ENCODE measurements around the gene HECW1. TPM values are rescaled to one million over a fixed set of nuclear protein-coding genes. Genes with fewer than 3 reads are reported as not detected.

The HECW1 gene
- total and polyA plus RNA-seq, 12 donors, result 0.07 to 0.23 TPM; not detected in 10

- DNase-seq (no peak), ATAC-seq (no peak)
- no peaks in the 10 kb centered on the region for H3K36me3 ChIP-seq
- no peak overlapping the region for H3K4me3 ChIP-seq
- intact Hi-C loops (cut with DNase I), result no loop called here
- WGBS, 2 donors, result 77 to 85% methylated on average over 1 of the region's 2 CpGs
- H3K9me3 ChIP-seq, result peaks cover 0 to 5% (median 0%) of the 10 kb centered on the region in 11 donors
- H3K4me1 ChIP-seq, result no peaks in the 10 kb centered on the region
- TF ChIP-seq, protein P1, sequence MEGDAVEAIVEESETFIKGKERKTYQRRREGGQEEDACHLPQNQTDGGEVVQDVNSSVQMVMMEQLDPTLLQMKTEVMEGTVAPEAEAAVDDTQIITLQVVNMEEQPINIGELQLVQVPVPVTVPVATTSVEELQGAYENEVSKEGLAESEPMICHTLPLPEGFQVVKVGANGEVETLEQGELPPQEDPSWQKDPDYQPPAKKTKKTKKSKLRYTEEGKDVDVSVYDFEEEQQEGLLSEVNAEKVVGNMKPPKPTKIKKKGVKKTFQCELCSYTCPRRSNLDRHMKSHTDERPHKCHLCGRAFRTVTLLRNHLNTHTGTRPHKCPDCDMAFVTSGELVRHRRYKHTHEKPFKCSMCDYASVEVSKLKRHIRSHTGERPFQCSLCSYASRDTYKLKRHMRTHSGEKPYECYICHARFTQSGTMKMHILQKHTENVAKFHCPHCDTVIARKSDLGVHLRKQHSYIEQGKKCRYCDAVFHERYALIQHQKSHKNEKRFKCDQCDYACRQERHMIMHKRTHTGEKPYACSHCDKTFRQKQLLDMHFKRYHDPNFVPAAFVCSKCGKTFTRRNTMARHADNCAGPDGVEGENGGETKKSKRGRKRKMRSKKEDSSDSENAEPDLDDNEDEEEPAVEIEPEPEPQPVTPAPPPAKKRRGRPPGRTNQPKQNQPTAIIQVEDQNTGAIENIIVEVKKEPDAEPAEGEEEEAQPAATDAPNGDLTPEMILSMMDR (IDR thresholded peaks at IDR 0.05), result no peak
- H3K27me3 ChIP-seq, result peaks cover 0 to 2% (median 0%) of the 10 kb centered on the region in 7 donors
- H3K27ac ChIP-seq, result no peak overlapping the region
These were observed 272.8 kb downstream of the HECW1 start for GRCh38 chr7:43385309-43385680.

DNA sequence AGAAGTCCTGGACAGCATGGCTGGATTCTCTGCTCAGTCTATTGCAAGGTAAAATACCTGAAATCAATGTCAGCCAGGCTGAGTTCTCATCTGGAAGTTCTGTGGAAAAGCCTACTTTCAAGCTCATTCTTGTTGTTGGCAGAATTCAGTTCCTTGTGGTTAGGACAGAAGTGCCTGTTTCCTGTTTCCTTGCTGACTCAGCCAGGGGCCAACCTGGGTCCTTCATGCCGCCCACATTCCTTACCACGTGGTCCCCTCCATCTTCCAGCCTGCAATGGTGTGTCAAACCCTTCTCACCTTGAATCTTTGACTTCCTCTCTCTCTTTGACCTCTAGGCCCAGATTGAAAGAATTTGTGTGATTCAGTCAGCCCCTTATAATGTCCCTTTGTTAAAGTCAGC lies 273.4 kb downstream of the HECW1 start:
- WGBS, 2 donors, result 78 to 79% methylated on average over 2 of the region's 2 CpGs
- H3K27me3 ChIP-seq, result peaks cover 0 to 2% (median 0%) of the 10 kb centered on the region in 7 donors
- H3K4me1 ChIP-seq, result no peaks in the 10 kb centered on the region
- no peak overlapping the region for H3K27ac ChIP-seq
- DNase-seq, result no peak
- TF ChIP-seq, protein P1 (IDR thresholded peaks at IDR 0.05), result no peak
- peaks cover 0 to 2% (median 0%) of the 10 kb centered on the region in 11 donors for H3K9me3 ChIP-seq
- intact Hi-C loops (cut with DNase I), result no loop called here
- H3K4me3 ChIP-seq, result no peak overlapping the region
- no peak for ATAC-seq
- H3K36me3 ChIP-seq, result no peaks in the 10 kb centered on the region

DNA sequence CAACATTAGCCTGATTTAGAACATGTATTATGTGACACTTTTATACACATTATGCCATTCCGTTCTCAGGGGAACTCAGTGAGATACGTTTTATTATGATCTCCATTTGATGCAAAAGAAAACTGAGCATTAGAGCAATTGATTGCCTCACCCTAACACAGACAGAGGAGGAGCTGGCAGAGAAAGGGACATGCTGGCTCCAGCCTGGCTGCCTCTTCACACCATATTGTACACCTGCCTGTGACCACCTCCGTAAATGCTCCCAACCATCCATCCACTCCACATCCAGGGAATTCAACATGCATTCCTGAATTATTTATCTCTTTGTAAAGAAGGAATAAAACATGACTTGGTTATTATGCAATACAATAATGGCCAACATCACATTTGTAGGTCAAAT lies 275.5 kb downstream of the HECW1 start:
- 83 to 85% methylated on average over 3 of the region's 3 CpGs for WGBS, 2 donors
- Histone ChIP-seq H3K4me1 (no peaks in the 10 kb centered on the region), H3K9me3 (no peaks in the 10 kb centered on the region), H3K27me3 (peaks cover 0 to 2% (median 0%) of the 10 kb centered on the region in 7 donors), H3K4me3 (no peak overlapping the region), H3K36me3 (no peaks in the 10 kb centered on the region), H3K27ac (no peak overlapping the region)
- ATAC-seq (no peak), DNase-seq (no peak)
- TF ChIP-seq, protein P1 (IDR thresholded peaks at IDR 0.05), result no peak
- intact Hi-C loops (cut with DNase I), result no loop called here

GRCh38 chr7:43390576-43390975 lies 278.1 kb downstream of the HECW1 start:
- no peak for ATAC-seq
- Histone ChIP-seq H3K4me1 (no peaks in the 10 kb centered on the region), H3K27ac (no peak overlapping the region), H3K4me3 (no peak overlapping the region), H3K27me3 (peaks cover 0 to 3% (median 0%) of the 10 kb centered on the region in 7 donors), H3K36me3 (no peaks in the 10 kb centered on the region), H3K9me3 (no peaks in the 10 kb centered on the region)
- TF ChIP-seq, protein P1 (IDR thresholded peaks at IDR 0.05), result no peak
- intact Hi-C loops (cut with DNase I), result no loop called here
- DNase-seq, result no peak
- WGBS, 2 donors, result 93 to 98% methylated on average over 1 of the region's 1 CpG
